ENCODE data around the gene TMOD1.

GRCh38 chr9:97510797-97511654 lies 9.6 kb downstream of the TMOD1 start:
- TF ChIP-seq CTCF (conservative IDR thresholded peaks at IDR 0.05; ENCODE audit: low read depth in 2 of 2) (no peak), POLR2AphosphoS5 (IDR thresholded peaks at IDR 0.05; ENCODE audit: low read depth) (no peak)

Data from GM23338 (cell line).